HepG2 (cell line): ENCODE measurements around the gene TEF. TPM values are rescaled to one million over a fixed set of nuclear protein-coding genes. Genes with fewer than 3 reads are reported as not detected.

ENCODE experiments used
- RARA ChIP-seq: IDR thresholded peaks from 2 replicates; pipeline ENCODE4 v1.6.1; 2016; ENCODE audit warnings: missing genetic modification reagents, missing compliant biosample characterization
- SRF ChIP-seq: IDR thresholded peaks from 2 replicates; pipeline ENCODE4 v1.6.1; 2011; ENCODE audit warnings: mild to moderate bottlenecking, low read depth, low read length, moderate library complexity
- U2AF2 ChIP-seq: fragments of 200-400 bp; formaldehyde crosslinking; IDR thresholded peaks from 2 replicates; pipeline ENCODE4 v1.6.1; 2017; ENCODE audit warnings: low read depth, mild to moderate bottlenecking, low read length
- ZBTB40 ChIP-seq, 2 experiments: fragments of 450-650 bp in 1 of 2; sonication (generic) in 1 of 2; formaldehyde crosslinking in 1 of 2; IDR thresholded peaks; 2 replicates each; pipeline versions ENCODE4 v1.6.1 to v1.8.0; 2016 to 2022; ENCODE audit warnings: antibody characterized with exemption in 1 of 2, mild to moderate bottlenecking in 1 of 2, missing genetic modification reagents in 1 of 2
- ZNF274 ChIP-seq: sonication (generic); formaldehyde crosslinking; IDR thresholded peaks from 2 replicates; pipeline ENCODE4 v1.5.1; 2020; ENCODE audit warnings: mild to moderate bottlenecking, missing genetic modification reagents
- ZNF335 ChIP-seq: sonication (generic); formaldehyde crosslinking; IDR thresholded peaks from 2 replicates; pipeline ENCODE4 v1.4.0; 2020; ENCODE audit warnings: missing genetic modification reagents
- ZNF430 ChIP-seq: sonication (generic); formaldehyde crosslinking; IDR thresholded peaks from 2 replicates; pipeline ENCODE4 v1.9.0; 2021; ENCODE audit warnings: mild to moderate bottlenecking, missing genetic modification reagents
- ZNF577 ChIP-seq: sonication (generic); formaldehyde crosslinking; IDR thresholded peaks from 2 replicates; pipeline ENCODE4 v1.4.0; 2020; ENCODE audit warnings: mild to moderate bottlenecking, low read depth, missing genetic modification reagents, borderline replicate concordance
- ZNF652 ChIP-seq: IDR thresholded peaks from 2 replicates; pipeline ENCODE4 v1.6.1; 2016; ENCODE audit warnings: low read depth, borderline replicate concordance
- ZNF713 ChIP-seq: sonication (generic); formaldehyde crosslinking; IDR thresholded peaks from 2 replicates; pipeline ENCODE4 v1.4.0; 2020; ENCODE audit warnings: mild to moderate bottlenecking, missing genetic modification reagents
- ZNF773 ChIP-seq: sonication (generic); formaldehyde crosslinking; IDR thresholded peaks from 2 replicates; pipeline ENCODE4 v1.4.0; 2020; ENCODE audit warnings: missing genetic modification reagents, borderline replicate concordance
- ZSCAN5A ChIP-seq: sonication (generic); formaldehyde crosslinking; IDR thresholded peaks from 2 replicates; pipeline ENCODE4 v1.8.0; 2022; ENCODE audit warnings: mild to moderate bottlenecking, missing genetic modification reagents, borderline replicate concordance
- polyA plus RNA-seq, 8 experiments: library from polyadenylated mRNA; depleted of rRNA in 3 of 8; stranded (reverse) in 7 of 8; unstranded in 1 of 8; fragments of >200 nt; fragmentation: Illumina TruSeq in 4 of 8; extraction: Trizol in 4 of 8; gene quantifications; 2 replicates each; pipeline versions ENCODE4 v1.2.1 to v1.2.3, GENCODE V29; 2011 to 2016; ENCODE audit warnings: low read depth in 4 of 8, missing spikeins in 1 of 8, mixed read lengths in 1 of 8; ENCODE audit not compliant: insufficient read depth in 1 of 8
- total RNA-seq, 5 experiments: library from RNA; depleted of rRNA; stranded (reverse); fragments of >200 nt; fragmentation: Illumina TruSeq; extraction: Trizol; gene quantifications; 2 replicates each; pipeline ENCODE4 v1.2.3, GENCODE V29; 2016; ENCODE audit warnings: low read depth in 1 of 5
- TF ChIP-seq, protein P1 (sequence below): sonication (generic); formaldehyde crosslinking; IDR thresholded peaks from 2 replicates; pipeline ENCODE4 v1.4.0; 2020; ENCODE audit warnings: missing genetic modification reagents
- TF ChIP-seq, protein P2 (sequence below): sonication (generic); formaldehyde crosslinking; IDR thresholded peaks from 2 replicates; pipeline ENCODE4 v1.5.1; 2020; ENCODE audit warnings: missing genetic modification reagents, mild to moderate bottlenecking, borderline replicate concordance

Gene TEF
- total and polyA plus RNA-seq, 2 of the 13 experiments (the other 11 are each of a cell fraction or from before 2014, with no cell fraction given) = 7.6 to 11.2 TPM

DNA sequence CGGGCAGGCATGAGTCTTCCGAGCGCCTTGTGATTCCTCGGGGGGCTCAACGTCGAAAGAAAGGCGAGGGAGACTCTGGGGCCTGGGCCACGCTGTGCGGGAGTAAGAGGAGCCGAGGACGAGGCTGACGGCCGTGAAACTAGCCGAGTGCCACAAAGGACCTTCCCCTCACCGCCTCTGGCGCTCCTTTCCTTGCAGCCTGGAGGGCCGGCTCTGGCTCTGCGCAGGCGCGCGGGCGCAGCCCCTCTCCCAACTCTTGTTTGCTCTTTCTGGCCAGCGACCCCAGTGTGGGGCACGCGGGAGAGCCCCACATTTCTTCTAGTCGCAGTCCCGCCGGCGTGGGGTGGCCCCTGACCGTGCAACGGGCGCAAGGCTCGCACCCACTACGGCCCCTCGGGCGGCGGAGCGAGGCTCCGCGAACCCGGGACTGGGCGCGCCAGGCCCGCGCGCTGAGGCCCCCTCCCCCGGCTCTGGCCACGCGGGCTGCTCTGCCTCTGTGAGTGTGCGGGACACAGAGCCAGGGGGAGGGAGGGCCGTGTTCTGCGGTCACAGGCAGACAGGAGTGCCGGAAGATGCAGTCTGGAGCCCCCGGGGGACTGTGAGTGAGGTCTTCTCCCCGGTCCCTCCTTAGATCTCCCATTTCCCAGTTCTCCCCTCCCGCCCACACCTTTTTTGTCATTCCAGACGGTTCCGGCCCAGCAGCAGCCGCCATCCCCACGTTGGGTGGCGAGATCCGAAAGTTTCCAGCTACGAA, 65.9 kb downstream of the TEF start (continued):
- no peak for TF ChIP-seq ZNF773 (CRISPR knock-in tag)
- no peak; the same call in 1 of the 2 replicates for TF ChIP-seq U2AF2
- TF ChIP-seq ZNF713 (CRISPR knock-in tag) = no peak
- TF ChIP-seq ZNF577 (CRISPR knock-in tag) = no peak
- no peak for TF ChIP-seq SRF
- TF ChIP-seq ZSCAN5A (CRISPR knock-in tag) = no peak
- TF ChIP-seq ZBTB40 (IDR thresholded peaks at IDR 0.05) = no peak
- TF ChIP-seq ZBTB40 (CRISPR knock-in tag; IDR thresholded peaks at IDR 0.05) = no peak
- TF ChIP-seq, protein P1, sequence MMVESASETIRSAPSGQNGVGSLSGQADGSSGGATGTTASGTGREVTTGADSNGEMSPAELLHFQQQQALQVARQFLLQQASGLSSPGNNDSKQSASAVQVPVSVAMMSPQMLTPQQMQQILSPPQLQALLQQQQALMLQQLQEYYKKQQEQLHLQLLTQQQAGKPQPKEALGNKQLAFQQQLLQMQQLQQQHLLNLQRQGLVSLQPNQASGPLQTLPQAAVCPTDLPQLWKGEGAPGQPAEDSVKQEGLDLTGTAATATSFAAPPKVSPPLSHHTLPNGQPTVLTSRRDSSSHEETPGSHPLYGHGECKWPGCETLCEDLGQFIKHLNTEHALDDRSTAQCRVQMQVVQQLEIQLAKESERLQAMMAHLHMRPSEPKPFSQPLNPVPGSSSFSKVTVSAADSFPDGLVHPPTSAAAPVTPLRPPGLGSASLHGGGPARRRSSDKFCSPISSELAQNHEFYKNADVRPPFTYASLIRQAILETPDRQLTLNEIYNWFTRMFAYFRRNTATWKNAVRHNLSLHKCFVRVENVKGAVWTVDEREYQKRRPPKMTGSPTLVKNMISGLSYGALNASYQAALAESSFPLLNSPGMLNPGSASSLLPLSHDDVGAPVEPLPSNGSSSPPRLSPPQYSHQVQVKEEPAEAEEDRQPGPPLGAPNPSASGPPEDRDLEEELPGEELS (CRISPR knock-in tag) = no peak
- TF ChIP-seq, protein P2, sequence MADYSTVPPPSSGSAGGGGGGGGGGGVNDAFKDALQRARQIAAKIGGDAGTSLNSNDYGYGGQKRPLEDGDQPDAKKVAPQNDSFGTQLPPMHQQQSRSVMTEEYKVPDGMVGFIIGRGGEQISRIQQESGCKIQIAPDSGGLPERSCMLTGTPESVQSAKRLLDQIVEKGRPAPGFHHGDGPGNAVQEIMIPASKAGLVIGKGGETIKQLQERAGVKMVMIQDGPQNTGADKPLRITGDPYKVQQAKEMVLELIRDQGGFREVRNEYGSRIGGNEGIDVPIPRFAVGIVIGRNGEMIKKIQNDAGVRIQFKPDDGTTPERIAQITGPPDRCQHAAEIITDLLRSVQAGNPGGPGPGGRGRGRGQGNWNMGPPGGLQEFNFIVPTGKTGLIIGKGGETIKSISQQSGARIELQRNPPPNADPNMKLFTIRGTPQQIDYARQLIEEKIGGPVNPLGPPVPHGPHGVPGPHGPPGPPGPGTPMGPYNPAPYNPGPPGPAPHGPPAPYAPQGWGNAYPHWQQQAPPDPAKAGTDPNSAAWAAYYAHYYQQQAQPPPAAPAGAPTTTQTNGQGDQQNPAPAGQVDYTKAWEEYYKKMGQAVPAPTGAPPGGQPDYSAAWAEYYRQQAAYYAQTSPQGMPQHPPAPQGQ (CRISPR knock-in tag) = no peak
- no peak; the same call in 1 of the 2 replicates for TF ChIP-seq ZNF430
- TF ChIP-seq ZNF652 (CRISPR knock-in tag) = no peak
- no peak for TF ChIP-seq ZNF274 (CRISPR knock-in tag)
- TF ChIP-seq ZNF335 (CRISPR knock-in tag) = no peak
- TF ChIP-seq RARA (CRISPR knock-in tag) = peak; percentile 1; the same call in 1 of the 2 replicates
